ENCODE measurements around the gene EIF2AK3.

The EIF2AK3 gene

GRCh38 chr2:88537640-88538039, 89.6 kb downstream of the EIF2AK3 start:
- no peak for DNase-seq

- no peak for DNase-seq
Measured at GRCh38 chr2:88530081-88530480, 97.2 kb downstream of the EIF2AK3 start.

- DNase-seq = peak; percentile 18
Measured at GRCh38 chr2:88521445-88522073, 105.7 kb downstream of the EIF2AK3 start.

- DNase-seq = no peak
Measured at GRCh38 chr2:88517759-88518201, 109.5 kb downstream of the EIF2AK3 start.
